T-helper 1 cell treated with Interleukin-12 subunit alpha and Interleukin-12 subunit beta and Interleukin-4 antibody, amounts not matched to agents 30 ng/mL and 1 ng/mL, for 36 hours (primary cell): ENCODE data around the gene GTF2I. TPM values are rescaled to one million over a fixed set of nuclear protein-coding genes. Genes with fewer than 3 reads are reported as not detected.

Experiments
- intact Hi-C: fragments of 100-400 bp; cut with micrococcal nuclease; formaldehyde crosslinking; loops from one replicate; pipeline ENCODE4 v1.15.1; 2024
- total RNA-seq: library from RNA; stranded (reverse); gene quantifications from 2 replicates; pipeline ENCODE4 v1.2.3, GENCODE V29; 2022

The GTF2I gene
- total RNA-seq = 148 and 152 TPM in 2 replicates

DNA sequence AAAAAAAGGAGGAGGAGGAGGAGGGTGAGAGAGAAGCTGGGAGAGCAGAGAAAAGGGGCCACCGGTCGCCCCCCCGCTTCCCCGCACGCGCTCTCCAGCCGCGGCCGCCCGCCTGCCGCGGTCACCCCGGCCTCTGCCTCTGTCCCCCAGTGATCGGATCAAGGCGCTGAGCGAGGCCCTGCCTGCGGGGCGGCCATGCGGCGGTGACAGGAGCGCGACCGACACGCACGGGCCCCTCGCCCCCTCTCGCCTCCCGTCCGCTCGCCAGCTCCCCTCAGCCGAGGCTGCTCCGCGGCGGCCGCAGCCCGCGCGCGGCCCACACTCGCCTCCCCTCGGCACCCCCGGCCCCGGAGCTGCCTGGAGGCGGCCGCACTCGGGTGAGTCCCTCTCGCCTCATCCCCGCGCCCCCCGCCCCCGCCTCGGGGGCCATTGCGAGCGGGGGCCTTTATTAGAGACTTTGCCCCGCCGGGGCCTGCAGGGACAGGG is at the start of gene GTF2I:
GTF2I (plus strand) TSS at position 27 of the 486 bp plus-strand sequence. CDS start 31,411 bp downstream, outside the sequence.
- intact Hi-C loops = loop anchor here (2.0 to 10.0 kb wide), 7 partner anchors 45 to 1830 kb away; partner anchors contain the start of genes EIF4H, GTF2IRD1, RFC2 and TBL2

DNA sequence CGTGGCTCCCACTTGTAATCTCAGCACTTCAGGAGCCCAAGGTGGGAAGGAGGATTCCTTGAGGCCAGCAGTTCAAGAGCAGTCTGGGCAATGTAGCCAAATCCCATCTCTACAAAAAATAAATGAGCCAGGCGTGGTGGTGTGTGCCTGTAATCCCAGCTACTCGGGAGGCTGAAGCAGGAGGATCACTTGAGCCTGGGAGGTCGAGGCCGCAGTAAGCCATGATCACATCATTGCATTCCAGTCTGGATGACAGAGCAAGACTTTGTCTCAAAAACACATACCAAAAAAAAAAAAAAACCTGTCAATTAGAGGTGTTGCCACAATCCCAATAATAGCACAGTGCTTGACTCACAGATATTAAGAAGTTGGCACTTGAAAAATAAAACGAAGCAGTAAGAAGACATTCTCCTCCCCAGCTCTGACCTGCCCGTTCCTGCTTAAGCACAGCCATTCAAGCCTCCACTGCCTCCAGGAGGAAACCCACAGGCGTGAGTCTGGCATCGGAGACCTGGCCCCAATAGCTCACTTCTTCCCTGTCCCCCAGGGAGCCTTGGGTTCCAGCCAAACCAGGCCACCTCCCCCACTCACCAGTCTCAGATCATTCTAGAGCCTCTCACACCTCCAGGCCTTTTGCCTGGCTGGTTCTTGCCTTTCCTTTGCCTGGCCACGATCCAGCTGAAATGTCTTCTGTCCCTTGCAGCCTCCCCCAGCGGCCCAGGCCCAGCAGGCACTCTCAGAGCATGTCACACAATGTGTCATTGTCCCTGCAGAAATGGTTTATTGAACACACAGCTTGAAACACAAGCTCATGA is 45.3 kb upstream of the GTF2I start:
- intact Hi-C loops = no loop called here

DNA sequence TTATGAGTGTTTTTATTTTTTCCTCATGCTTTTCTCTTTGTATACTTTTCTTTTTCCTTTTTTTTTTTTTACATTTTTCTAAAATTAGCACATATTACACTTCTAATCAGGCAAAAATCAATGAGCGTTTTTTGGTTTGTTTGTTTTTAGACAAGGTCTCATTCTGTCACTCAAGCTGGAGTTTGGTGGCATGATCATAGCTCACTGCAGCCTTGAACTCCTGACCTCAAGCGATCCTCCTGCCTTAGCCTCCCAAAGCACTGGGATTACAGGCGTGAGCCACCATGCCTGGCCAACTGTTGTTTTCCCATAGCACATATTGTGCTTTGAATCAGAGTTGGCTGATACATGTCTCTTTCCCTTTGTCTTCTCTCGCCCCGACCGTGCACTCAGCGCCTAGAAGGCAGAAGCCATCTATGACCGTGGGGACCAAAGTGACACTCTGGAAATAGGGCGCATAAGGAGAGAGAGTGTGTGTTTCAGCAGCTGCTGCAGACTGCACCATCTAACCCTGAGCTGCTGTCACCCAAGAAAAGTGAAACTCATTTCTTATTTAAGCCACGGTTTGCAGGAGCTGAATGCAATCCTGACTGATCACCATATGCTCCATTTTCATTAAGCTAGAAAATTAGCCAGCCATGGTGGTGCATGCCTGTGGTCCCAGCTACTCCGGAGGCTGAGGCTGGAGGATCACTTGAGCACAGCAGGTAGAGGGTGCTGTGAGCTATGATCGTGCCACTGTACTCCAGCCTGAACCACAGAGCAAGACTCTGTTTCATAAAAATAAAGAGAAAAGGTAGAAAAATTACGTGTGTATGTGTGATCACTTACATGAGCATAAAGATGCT is 41.4 kb upstream of the GTF2I start:
- intact Hi-C loops = loop anchor here (2.0 kb wide), 1 partner anchor 35 kb away; no protein-coding TSS in a partner anchor

GRCh38 chr7:74617180-74617744 is 40.3 kb upstream of the GTF2I start:
- intact Hi-C loops = loop anchor here (2.0 kb wide), 1 partner anchor 34 kb away; no protein-coding TSS in a partner anchor

DNA sequence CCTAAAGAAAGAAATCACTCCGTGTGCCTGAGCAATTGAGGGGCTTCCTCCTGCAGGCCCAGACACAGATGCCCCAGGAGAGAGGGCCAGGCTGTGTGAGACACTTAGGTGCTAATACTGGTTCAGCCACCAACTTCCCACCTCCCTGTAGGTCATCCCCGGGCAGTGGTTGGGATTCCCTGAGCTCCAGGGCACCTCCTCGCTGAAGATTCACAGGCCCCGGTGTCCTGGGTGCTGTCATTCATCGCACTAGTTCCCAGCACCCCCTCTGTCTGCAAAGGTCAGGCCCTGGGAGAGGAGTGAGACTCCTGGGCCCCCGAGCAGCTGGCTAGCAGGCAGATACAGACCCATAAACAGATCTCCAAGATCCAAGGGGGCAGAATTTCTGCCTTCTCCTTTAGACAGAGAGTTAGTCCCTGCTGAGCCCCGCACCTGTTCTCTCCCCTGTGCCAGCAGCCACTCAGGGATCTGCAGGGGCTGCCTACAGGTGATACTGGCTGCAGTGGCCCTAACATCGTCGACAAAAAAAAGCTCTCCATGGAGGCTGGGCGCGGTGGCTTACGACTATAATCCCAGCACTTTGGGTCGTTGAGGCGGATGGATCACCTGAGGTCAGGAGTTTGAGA is 38.2 kb upstream of the GTF2I start:
- intact Hi-C loops = no loop called here

- intact Hi-C loops = no loop called here
Observed at GRCh38 chr7:74622228-74622749, 35.2 kb upstream of the GTF2I start.

DNA sequence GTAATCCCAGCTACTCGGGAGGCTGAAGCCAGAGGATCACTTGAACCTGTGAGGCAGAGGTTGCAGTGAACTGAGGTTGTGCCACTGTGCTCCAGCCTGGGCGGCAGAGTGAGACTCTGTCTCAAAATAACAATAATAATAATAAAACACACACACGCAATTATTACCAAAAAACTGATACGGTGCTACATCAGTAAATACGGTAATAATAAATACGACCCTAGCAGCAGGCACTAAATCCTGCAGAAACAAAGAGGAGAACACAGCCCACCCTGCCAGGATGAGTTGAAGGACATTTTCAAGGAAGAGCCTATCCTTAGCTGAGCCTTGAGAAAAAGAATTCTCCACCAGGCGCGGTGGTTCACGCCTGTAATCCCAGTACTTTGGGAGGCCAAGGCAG is 34.4 kb upstream of the GTF2I start:
- intact Hi-C loops = no loop called here

DNA sequence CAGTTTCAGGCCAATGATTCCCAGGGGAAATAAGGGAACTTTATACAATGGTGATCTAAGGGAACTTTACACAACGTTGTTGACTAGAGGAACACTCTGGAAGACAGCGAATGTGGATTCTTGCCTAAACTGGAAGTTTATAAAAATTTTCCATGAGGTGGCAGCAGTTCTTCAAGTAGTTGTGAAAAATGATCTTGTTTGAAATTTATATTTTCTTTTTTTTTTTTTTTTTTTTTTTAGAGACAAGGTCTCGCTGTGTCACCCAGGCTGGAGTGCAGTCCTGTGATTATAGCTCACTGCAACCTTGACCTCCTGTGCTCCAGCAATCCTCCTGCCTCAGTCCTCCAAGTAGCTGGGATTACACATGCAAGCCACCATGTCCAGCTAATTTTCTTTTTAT is 32.1 kb upstream of the GTF2I start:
- intact Hi-C loops = loop anchor here (5.0 kb wide), 1 partner anchor 868 kb away; no protein-coding TSS in a partner anchor

GRCh38 chr7:74627661-74628411 is 29.7 kb upstream of the GTF2I start:
- intact Hi-C loops = loop anchor here (5.0 kb wide), 1 partner anchor 871 kb away; no protein-coding TSS in a partner anchor

GRCh38 chr7:74632505-74632904 is 25.0 kb upstream of the GTF2I start:
- intact Hi-C loops = no loop called here

DNA sequence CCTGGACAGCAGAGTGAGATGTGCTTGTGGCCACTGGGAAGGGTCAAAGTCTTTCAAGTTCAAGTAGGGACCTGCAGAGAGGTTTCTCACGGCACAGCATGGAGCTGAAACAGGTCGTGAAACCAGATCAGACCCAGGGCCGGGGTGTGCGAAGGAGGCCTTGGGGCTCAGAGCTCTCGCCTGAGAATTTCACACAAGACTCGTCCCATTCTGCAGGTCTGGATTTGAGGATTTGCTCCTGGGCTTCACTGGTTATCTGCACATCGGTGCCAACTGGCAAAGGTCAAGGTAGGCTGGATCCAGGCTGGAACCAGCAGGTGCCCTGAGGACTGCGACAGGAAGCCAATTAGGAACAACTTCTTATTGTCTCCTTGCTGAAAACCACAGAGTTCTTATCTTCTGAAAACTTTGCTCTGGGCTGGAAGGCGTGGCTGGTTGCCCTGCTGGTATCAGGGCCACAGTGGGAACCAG is 24.0 kb upstream of the GTF2I start:
- intact Hi-C loops = no loop called here

- intact Hi-C loops = loop anchor here (2.0 kb wide), 1 partner anchor 17 kb away; no protein-coding TSS in a partner anchor
Observed at GRCh38 chr7:74637745-74638144, 19.8 kb upstream of the GTF2I start.

DNA sequence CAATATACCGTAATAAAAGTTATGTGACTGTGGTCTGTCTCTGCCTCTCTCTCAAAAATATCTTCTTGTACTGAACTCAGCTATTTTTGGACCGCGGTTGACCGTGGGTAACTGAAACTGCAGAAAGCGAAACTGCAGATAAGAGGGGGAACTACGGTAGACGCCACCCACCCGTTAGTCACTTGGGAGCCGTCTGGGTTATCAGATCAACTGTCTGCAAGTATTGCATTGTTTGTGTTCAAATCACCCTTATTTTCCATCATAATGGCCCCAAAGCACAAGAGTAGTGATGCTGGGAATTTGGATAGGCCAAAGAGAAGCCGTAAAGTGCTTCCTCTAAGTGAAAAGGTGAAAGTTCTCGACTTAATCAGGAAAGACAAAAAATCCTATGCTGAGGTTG is 7.5 kb upstream of the GTF2I start:
- intact Hi-C loops = loop anchor here (2.0 to 10.0 kb wide), 2 partner anchors 33 to 1075 kb away; partner anchors contain the start of gene TBL2

DNA sequence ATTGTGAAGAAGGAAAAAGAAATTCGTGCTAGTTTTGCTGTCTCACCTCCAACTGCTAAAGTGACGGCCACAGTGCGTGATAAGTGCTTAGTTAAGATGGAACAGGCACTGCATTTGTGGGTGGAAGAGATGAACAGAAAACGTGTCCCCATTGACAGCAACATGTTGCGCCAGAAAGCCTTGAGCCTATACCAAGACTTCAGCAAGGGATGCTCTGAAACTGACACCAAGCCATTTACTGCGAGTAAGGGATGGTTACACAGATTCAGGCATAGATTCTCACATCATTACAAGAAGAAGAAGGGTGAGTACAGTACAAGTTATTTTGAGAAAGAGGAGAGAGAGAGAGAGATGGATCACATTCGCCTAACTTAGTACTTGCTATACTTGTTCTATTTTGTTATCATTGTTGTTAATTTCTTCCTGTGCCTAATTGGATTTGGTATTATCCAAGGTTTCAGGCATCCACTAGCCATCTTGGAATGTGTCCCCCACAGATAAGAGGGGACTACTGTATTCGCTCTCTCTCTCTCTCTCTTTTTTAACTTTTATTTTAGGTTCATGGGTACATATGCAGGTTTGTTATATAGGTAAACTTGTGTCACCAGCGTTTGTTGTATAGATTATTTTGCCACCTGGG is 6.9 kb upstream of the GTF2I start:
- intact Hi-C loops = loop anchor here (2.0 to 10.0 kb wide), 2 partner anchors 34 to 1076 kb away; partner anchors contain the start of gene TBL2

DNA sequence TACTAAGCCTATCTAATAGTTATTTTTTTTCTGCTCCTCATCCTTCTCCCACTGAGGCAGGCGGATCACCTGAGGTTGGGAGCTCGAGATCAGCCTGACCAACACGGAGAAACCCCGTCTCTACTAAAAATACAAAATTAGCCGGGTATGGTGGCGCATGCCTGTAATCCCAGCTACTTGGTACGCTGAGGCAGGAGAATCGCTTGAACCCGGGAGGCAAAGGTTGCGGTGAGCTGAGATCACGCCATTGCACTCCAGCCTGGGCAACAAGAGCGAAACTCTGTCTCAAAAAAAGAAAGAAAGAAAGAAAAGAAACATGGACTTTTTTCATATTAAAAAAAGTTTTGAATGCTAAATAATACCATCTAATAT is 6.4 kb upstream of the GTF2I start:
- intact Hi-C loops = loop anchor here (2.0 to 10.0 kb wide), 2 partner anchors 34 to 1076 kb away; partner anchors contain the start of gene TBL2

DNA sequence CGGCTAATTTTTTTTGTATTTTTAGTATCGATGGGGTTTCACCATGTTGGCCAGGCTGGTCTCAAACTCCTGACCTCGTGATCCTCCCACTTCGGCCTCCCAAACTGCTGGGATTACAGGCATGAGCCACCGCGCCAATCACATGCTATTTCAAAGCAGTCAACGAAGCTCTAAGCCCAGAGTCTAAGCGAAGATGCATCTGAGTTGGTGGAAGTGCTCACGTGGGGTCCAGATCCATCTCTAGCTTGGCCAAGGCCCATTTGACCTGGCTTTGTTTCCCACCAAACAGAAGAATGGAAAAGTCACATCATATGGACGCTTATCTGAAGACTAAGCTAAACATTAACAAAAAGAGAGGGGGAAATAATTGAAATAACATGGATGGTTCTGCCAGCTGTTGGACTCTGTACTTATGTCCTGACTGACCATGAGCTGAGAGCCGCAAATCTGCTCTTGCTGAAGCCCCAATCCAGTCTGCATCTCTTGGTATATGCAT is 3.8 kb upstream of the GTF2I start:
- intact Hi-C loops = loop anchor here (2.0 to 10.0 kb wide), 2 partner anchors 19 to 1079 kb away; partner anchors contain the start of gene TBL2

DNA sequence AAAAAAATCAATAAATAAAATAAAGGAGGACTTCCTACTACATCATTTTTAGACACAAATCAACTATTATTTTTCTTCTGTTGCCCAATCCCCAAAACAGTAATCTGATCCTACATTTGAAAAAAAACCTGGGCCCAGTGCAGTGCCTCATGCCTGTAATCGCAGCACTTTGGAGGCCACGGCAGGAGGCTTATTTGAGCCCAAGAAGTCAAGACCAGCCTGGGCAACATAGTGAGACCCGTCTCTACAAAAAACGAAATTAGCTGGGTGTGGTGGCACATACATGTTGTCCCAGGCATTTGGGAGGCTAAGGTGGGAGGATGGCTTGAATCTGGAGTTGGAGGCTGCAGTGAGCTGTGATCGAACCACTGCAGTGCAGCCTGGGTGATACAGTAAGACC is 2.7 kb upstream of the GTF2I start:
- intact Hi-C loops = loop anchor here (2.0 to 10.0 kb wide), 7 partner anchors 20 to 1828 kb away; partner anchors contain the start of genes EIF4H, RFC2, TBL2 and TYW1B

GRCh38 chr7:74655324-74655723 is 2.2 kb upstream of the GTF2I start:
- intact Hi-C loops = loop anchor here (2.0 to 10.0 kb wide), 7 partner anchors 21 to 1828 kb away; partner anchors contain the start of genes EIF4H, RFC2, TBL2 and TYW1B
